ENCODE results near the gene ATP6AP1.

The ATP6AP1 gene

DNA sequence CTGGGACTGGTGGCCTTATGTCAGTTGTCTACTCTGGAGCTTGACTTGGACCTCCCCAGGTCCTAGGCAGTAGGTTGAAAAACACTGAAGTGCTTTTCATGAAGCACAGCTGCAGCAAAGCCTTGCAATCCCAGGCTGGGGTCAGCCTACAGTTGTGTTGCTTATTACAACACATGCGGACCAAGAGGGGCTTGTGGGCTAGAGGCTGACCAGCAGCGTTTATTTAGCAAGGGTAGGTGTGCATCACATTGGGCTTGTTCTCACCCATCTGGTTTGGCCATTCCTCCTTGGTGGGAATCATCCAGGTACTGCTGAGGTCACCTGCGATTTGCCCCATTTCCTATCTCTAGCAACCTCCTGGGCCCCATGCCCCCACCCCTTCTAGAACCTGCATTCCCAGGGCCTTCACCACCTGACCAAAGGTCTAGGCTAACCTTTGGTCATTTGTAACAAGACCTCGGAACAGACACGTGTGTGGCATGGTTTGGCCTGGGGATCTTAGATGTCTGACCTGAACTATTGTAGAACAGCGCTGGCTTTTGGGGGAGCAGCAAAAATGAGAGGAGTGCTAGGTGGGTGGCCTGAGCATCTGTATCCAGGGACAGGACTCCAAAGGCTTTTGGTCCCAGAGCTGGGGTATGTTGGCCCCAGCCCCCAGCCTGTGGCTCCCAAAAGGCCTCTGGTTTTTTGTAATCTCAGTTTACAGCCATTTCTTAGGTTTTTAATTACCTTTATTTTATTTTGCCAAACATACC lies 27.3 kb upstream of the ATP6AP1 start:
- DNase-seq (ENCODE audit: low spot score) = no peak
- H3K27ac ChIP-seq = peak overlapping the region; percentile 95
- POLR2A ChIA-PET (ENCODE audit: low non-redundant PET) = no interaction called here
- CTCF ChIA-PET = no interaction called here
- TF ChIP-seq, protein P1, sequence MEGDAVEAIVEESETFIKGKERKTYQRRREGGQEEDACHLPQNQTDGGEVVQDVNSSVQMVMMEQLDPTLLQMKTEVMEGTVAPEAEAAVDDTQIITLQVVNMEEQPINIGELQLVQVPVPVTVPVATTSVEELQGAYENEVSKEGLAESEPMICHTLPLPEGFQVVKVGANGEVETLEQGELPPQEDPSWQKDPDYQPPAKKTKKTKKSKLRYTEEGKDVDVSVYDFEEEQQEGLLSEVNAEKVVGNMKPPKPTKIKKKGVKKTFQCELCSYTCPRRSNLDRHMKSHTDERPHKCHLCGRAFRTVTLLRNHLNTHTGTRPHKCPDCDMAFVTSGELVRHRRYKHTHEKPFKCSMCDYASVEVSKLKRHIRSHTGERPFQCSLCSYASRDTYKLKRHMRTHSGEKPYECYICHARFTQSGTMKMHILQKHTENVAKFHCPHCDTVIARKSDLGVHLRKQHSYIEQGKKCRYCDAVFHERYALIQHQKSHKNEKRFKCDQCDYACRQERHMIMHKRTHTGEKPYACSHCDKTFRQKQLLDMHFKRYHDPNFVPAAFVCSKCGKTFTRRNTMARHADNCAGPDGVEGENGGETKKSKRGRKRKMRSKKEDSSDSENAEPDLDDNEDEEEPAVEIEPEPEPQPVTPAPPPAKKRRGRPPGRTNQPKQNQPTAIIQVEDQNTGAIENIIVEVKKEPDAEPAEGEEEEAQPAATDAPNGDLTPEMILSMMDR (conservative IDR thresholded peaks at IDR 0.05; ENCODE audit: low read depth) = no peak

DNA sequence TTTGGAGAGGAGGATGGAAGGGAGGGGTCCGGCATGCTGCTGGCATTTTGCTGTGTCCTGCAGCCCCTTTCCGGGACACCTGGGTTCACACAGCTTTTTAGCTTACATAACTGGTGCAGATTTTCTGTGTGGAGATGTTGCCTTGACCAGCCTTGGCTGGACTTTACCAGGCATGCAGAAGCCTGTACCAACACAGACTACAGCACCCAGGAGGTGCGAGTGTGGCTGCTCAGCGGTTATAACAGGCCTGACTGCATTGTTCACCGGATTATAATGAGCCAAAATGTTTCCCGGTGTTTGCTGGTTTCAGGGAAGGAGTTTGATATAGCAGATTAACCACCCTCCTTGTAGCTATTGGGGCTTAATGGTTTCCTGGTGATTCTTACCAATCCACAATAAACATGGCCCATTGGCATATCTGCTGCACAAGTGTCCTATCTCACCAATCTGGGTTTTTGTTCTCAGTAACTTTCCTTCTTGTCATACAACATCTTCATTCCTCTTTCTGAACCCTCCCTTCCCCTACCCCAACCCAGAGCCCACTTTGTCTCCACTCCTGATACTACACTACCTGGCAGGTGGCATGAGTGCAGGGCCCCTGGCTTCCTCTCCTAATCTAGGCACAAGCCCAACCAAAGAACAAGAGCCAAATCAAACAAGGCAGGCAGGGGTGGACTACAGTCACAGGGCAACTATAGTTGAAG lies 26.4 kb upstream of the ATP6AP1 start:
- DNase-seq (ENCODE audit: low spot score) = no peak
- POLR2A ChIA-PET (ENCODE audit: low non-redundant PET) = no interaction called here
- TF ChIP-seq, protein P1 (conservative IDR thresholded peaks at IDR 0.05; ENCODE audit: low read depth) = no peak
- H3K27ac ChIP-seq = peak overlapping the region; percentile 95
- CTCF ChIA-PET = interaction anchor here (0.5 kb wide), 1 partner anchor 44 kb away, joined by 4 read pairs; no protein-coding TSS in a partner anchor

DNA sequence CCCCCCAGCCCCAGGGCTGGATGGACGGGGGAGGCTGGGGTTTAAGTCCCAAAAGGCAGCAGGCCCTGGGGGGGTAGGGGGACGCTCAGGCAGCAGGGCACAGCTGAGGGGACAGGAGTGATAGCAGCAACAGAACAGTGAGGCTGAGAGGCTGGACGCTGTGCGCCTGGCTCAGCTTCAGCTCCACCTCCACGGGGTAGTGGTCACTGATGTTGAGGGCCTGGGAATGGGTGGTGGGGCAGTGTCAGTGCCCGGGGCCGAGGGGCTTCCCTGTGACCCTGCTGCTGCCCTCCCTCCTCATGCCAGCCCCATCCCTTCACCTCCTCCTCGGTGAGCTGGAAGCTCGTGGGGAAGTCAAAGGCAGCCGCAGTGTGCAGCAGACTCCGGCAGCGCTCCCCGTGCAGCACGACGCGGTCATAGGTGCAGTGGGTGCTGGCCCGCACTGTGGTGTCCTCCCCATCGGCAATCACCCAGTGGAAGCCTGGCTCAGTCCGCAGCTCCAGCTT lies 25.8 kb upstream of the ATP6AP1 start:
- TF ChIP-seq, protein P1 (conservative IDR thresholded peaks at IDR 0.05; ENCODE audit: low read depth) = no peak
- CTCF ChIA-PET = interaction anchor here (0.5 kb wide), 1 partner anchor 43 kb away, joined by 4 read pairs; no protein-coding TSS in a partner anchor
- DNase-seq (ENCODE audit: low spot score) = no peak
- POLR2A ChIA-PET (ENCODE audit: low non-redundant PET) = no interaction called here
- peak overlapping the region; percentile 95 for H3K27ac ChIP-seq

GRCh38 chrX:154403192-154403591 lies 25.3 kb upstream of the ATP6AP1 start:
- DNase-seq (ENCODE audit: low spot score) = no peak
- H3K27ac ChIP-seq = peak overlapping the region; percentile 95
- TF ChIP-seq, protein P1 (conservative IDR thresholded peaks at IDR 0.05; ENCODE audit: low read depth) = no peak
- POLR2A ChIA-PET (ENCODE audit: low non-redundant PET) = interaction anchor here (0.7 kb wide), 2 partner anchors 32 to 124 kb away, joined by 3 to 7 read pairs; no protein-coding TSS in a partner anchor
- CTCF ChIA-PET = no interaction called here

DNA sequence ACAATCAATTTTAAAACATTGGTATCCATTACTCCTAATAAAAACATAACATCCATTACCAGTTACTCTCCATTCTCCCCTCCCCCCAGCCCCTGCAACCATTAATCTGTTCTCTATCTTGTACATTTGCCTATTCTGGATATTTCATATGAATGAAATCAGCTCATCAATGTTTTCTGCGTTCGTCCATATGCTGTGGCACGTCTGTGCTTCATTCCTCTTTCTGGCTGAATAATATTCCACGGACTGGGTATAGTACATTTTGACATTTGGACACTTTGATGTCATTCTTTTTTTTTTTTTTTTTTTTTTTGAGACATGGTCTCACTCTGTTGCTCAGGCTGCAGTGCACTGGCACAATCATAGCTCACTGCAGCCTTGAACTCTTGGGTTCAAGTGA lies 24.6 kb upstream of the ATP6AP1 start:
- H3K27ac ChIP-seq = no peak overlapping the region
- no peak for DNase-seq (ENCODE audit: low spot score)
- TF ChIP-seq, protein P1 (conservative IDR thresholded peaks at IDR 0.05; ENCODE audit: low read depth) = no peak
- ChIA-PET CTCF (no interaction called here), POLR2A (ENCODE audit: low non-redundant PET) (interaction anchor here (0.7 kb wide), 2 partner anchors 33 to 124 kb away, joined by 3 to 7 read pairs; no protein-coding TSS in a partner anchor)

GRCh38 chrX:154404625-154405192 lies 23.8 kb upstream of the ATP6AP1 start:
- TF ChIP-seq, protein P1 (conservative IDR thresholded peaks at IDR 0.05; ENCODE audit: low read depth) = no peak
- POLR2A ChIA-PET (ENCODE audit: low non-redundant PET) = no interaction called here
- H3K27ac ChIP-seq = peak overlapping the region; percentile 22
- DNase-seq (ENCODE audit: low spot score) = no peak
- CTCF ChIA-PET = interaction anchor here (0.6 to 1.0 kb wide), 2 partner anchors 31 to 56 kb away, joined by 3 read pairs; no protein-coding TSS in a partner anchor
